Measurements from ENCODE around the gene GJC1. TPM values are rescaled to one million over a fixed set of nuclear protein-coding genes. Genes with fewer than 3 reads are reported as not detected.
A peak's percentile ranks its signal among the peaks of the same experiment; 100 is the strongest.

GJC1 gene
- total RNA-seq (19.3 and 33.9 TPM in 2 replicates), polyA plus RNA-seq (33.6 and 97.3 TPM in 2 replicates), polyA minus RNA-seq (ENCODE audit: low replicate concordance) (71.8 and 316 TPM in 2 replicates)
- polyA plus RNA-seq (2012) = 27.6 and 78.0 TPM in 2 replicates

- TF ChIP-seq EZH2 (IDR thresholded peaks at IDR 0.05; ENCODE audit: low read length, missing control alignments) = no peak
- TF ChIP-seq, protein P1, sequence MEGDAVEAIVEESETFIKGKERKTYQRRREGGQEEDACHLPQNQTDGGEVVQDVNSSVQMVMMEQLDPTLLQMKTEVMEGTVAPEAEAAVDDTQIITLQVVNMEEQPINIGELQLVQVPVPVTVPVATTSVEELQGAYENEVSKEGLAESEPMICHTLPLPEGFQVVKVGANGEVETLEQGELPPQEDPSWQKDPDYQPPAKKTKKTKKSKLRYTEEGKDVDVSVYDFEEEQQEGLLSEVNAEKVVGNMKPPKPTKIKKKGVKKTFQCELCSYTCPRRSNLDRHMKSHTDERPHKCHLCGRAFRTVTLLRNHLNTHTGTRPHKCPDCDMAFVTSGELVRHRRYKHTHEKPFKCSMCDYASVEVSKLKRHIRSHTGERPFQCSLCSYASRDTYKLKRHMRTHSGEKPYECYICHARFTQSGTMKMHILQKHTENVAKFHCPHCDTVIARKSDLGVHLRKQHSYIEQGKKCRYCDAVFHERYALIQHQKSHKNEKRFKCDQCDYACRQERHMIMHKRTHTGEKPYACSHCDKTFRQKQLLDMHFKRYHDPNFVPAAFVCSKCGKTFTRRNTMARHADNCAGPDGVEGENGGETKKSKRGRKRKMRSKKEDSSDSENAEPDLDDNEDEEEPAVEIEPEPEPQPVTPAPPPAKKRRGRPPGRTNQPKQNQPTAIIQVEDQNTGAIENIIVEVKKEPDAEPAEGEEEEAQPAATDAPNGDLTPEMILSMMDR (conservative IDR thresholded peaks at IDR 0.05 in 1 of 2, IDR thresholded peaks at IDR 0.05 in 1 of 2; ENCODE audit: low read depth in 1 of 2, low read length in 2 of 2) = no peak
- Histone ChIP-seq H3K4me3 (replicated peaks in 1 of 4; ENCODE audit: control extremely low read depth in 1 of 4, insufficient read depth in 1 of 4, low read depth in 3 of 4, low read length in 4 of 4) (peak within 1 kb of the TSS; percentile 91 to 99 (median 96)), H2AFZ (ENCODE audit: low read length) (peak within 1 kb of the TSS; percentile 55), H4K20me1 (ENCODE audit: control insufficient read depth, extremely low read depth, insufficient read depth, low read length) (no peaks in the 10 kb centered on the region), H3K4me1 (ENCODE audit: control insufficient read depth, extremely low read depth, insufficient read depth, low read length) (no peaks in the 10 kb centered on the region), H3K9me3 (ENCODE audit: control insufficient read depth, insufficient read depth, low read depth, low read length) (no peaks in the 10 kb centered on the region), H3K27ac (ENCODE audit: insufficient read depth, low read length) (peak within 1 kb of the TSS; percentile 94), H3K4me2 (ENCODE audit: extremely low read depth, insufficient read depth, low read length) (peak within 1 kb of the TSS; percentile 85), H3K79me2 (ENCODE audit: control insufficient read depth, insufficient read depth, low read length) (peaks cover 50% of the 10 kb centered on the region), H3K9ac (ENCODE audit: insufficient read depth, low read length) (peak within 1 kb of the TSS; percentile 93), H3K27me3 (ENCODE audit: control insufficient read depth, insufficient read depth, low read length) (no peaks in the 10 kb centered on the region), H3K36me3 (ENCODE audit: control insufficient read depth, insufficient read depth, low read length) (no peaks in the 10 kb centered on the region)
- peak in 1 of 2 donors; percentile 55 for DNase-seq (ENCODE audit: low read depth in 2 of 2)
Measured at GRCh38 chr17:44829523-44830358, at the start of gene GJC1. Gene GJC1 (minus strand): TSS chr17:44830287. CDS start chr17:44805817, 24,470 bp downstream.

GRCh38 chr17:44879376-44879775, 49.3 kb upstream of the GJC1 start:
- no peaks in the 10 kb centered on the region for H3K79me2 ChIP-seq (ENCODE audit: control insufficient read depth, insufficient read depth, low read length)
- H2AFZ ChIP-seq (ENCODE audit: low read length) = no peak overlapping the region
- TF ChIP-seq, protein P1 (conservative IDR thresholded peaks at IDR 0.05 in 1 of 2, IDR thresholded peaks at IDR 0.05 in 1 of 2; ENCODE audit: low read depth in 1 of 2, low read length in 2 of 2) = no peak
- TF ChIP-seq EZH2 (IDR thresholded peaks at IDR 0.05; ENCODE audit: low read length, missing control alignments) = no peak
- no peaks in the 10 kb centered on the region for H4K20me1 ChIP-seq (ENCODE audit: control insufficient read depth, extremely low read depth, insufficient read depth, low read length)
- H3K4me3 ChIP-seq (replicated peaks in 1 of 4; ENCODE audit: control extremely low read depth in 1 of 4, insufficient read depth in 1 of 4, low read depth in 3 of 4, low read length in 4 of 4) = no peak overlapping the region
- H3K27me3 ChIP-seq (ENCODE audit: control insufficient read depth, insufficient read depth, low read length) = no peaks in the 10 kb centered on the region
- no peaks in the 10 kb centered on the region for H3K9me3 ChIP-seq (ENCODE audit: control insufficient read depth, insufficient read depth, low read depth, low read length)
- H3K9ac ChIP-seq (ENCODE audit: insufficient read depth, low read length) = no peak overlapping the region
- H3K27ac ChIP-seq (ENCODE audit: insufficient read depth, low read length) = no peak overlapping the region
- DNase-seq (ENCODE audit: low read depth in 2 of 2) = no peak
- H3K4me1 ChIP-seq (ENCODE audit: control insufficient read depth, extremely low read depth, insufficient read depth, low read length) = no peaks in the 10 kb centered on the region
- H3K4me2 ChIP-seq (ENCODE audit: extremely low read depth, insufficient read depth, low read length) = no peak overlapping the region
- peaks cover 17% of the 10 kb centered on the region for H3K36me3 ChIP-seq (ENCODE audit: control insufficient read depth, insufficient read depth, low read length)

GRCh38 chr17:44878627-44879221, 48.6 kb upstream of the GJC1 start:
- Histone ChIP-seq H3K27me3 (ENCODE audit: control insufficient read depth, insufficient read depth, low read length) (no peaks in the 10 kb centered on the region), H4K20me1 (ENCODE audit: control insufficient read depth, extremely low read depth, insufficient read depth, low read length) (no peaks in the 10 kb centered on the region), H3K36me3 (ENCODE audit: control insufficient read depth, insufficient read depth, low read length) (peaks cover 17% of the 10 kb centered on the region), H3K4me2 (ENCODE audit: extremely low read depth, insufficient read depth, low read length) (no peak overlapping the region), H3K4me3 (replicated peaks in 1 of 4; ENCODE audit: control extremely low read depth in 1 of 4, insufficient read depth in 1 of 4, low read depth in 3 of 4, low read length in 4 of 4) (no peak overlapping the region), H3K9ac (ENCODE audit: insufficient read depth, low read length) (no peak overlapping the region), H3K4me1 (ENCODE audit: control insufficient read depth, extremely low read depth, insufficient read depth, low read length) (no peaks in the 10 kb centered on the region), H3K9me3 (ENCODE audit: control insufficient read depth, insufficient read depth, low read depth, low read length) (no peaks in the 10 kb centered on the region), H3K79me2 (ENCODE audit: control insufficient read depth, insufficient read depth, low read length) (no peaks in the 10 kb centered on the region), H2AFZ (ENCODE audit: low read length) (no peak overlapping the region), H3K27ac (ENCODE audit: insufficient read depth, low read length) (no peak overlapping the region)
- TF ChIP-seq, protein P1 (conservative IDR thresholded peaks at IDR 0.05 in 1 of 2, IDR thresholded peaks at IDR 0.05 in 1 of 2; ENCODE audit: low read depth in 1 of 2, low read length in 2 of 2) = peak; percentile 68 to 72
- TF ChIP-seq EZH2 (IDR thresholded peaks at IDR 0.05; ENCODE audit: low read length, missing control alignments) = no peak
- peak; percentile 20 to 53 for DNase-seq (ENCODE audit: low read depth in 2 of 2)
